CD4-positive, alpha-beta memory T cell (primary cell): ENCODE results near the gene BDH1. TPM values are rescaled to one million over a fixed set of nuclear protein-coding genes. Genes with fewer than 3 reads are reported as not detected.

Experiments used
- CTCF ChIA-PET: fragments of 350-600 bp; sonication (Branson Sonifier 250); formaldehyde crosslinking; loops from one replicate; lab custom pipeline; 2021; ENCODE audit warnings: inconsistent platforms; ENCODE audit not compliant: partially characterized antibody; lab: Charles Lee
- POLR2A ChIA-PET: fragments of 350-600 bp; sonication (Branson Sonifier 250); formaldehyde crosslinking; loops from one replicate; lab custom pipeline; 2021; ENCODE audit not compliant: partially characterized antibody; lab: Charles Lee
- DNase-seq, 5 donors: peaks; one replicate each; pipeline versions ENCODE4 v3.0.0 to v3.0.0-alpha.2; 2020 to 2022; ENCODE audit warnings: mixed read lengths in 1 of 5
- H3K27ac ChIP-seq: one replicate; pipeline ENCODE4 v1.7.0; 2013; ENCODE audit warnings: low read depth, low read length
- H3K27me3 ChIP-seq: 2 replicates; pipeline ENCODE4 v1.7.0; 2013; ENCODE audit warnings: mild to moderate bottlenecking, low read length, moderate library complexity; ENCODE audit not compliant: insufficient read depth
- H3K36me3 ChIP-seq: 2 replicates; pipeline ENCODE4 v1.7.0; 2013; ENCODE audit warnings: mild to moderate bottlenecking, low read length, moderate library complexity; ENCODE audit not compliant: insufficient read depth
- H3K4me1 ChIP-seq: 2 replicates; pipeline ENCODE4 v1.7.0; 2013; ENCODE audit warnings: mild to moderate bottlenecking, low read length, moderate library complexity; ENCODE audit not compliant: insufficient read depth
- H3K4me3 ChIP-seq, 2 donors: one replicate each; pipeline ENCODE4 v1.7.0; 2013; ENCODE audit warnings: low read length in 2 of 2, mild to moderate bottlenecking in 1 of 2
- H3K9me3 ChIP-seq, 2 donors: one replicate each; pipeline ENCODE4 v1.7.0; 2013; ENCODE audit warnings: low read length in 2 of 2, control low read depth in 1 of 2; ENCODE audit not compliant: control insufficient read depth in 1 of 2
- H3K27ac Mint-ChIP-seq, 7 donors: one replicate each; pipeline ENCODE4 v1.8.0; 2020 to 2021; ENCODE audit warnings: mixed read lengths in 7 of 7, mild to moderate bottlenecking in 6 of 7, inconsistent platforms in 3 of 7, moderate library complexity in 3 of 7
- H3K27me3 Mint-ChIP-seq, 2 donors: one replicate each; pipeline ENCODE4 v1.8.0; 2020 to 2021; ENCODE audit warnings: mixed read lengths in 2 of 2
- H3K36me3 Mint-ChIP-seq, 2 donors: one replicate each; pipeline ENCODE4 v1.8.0; 2020 to 2021; ENCODE audit warnings: mixed read lengths in 2 of 2, inconsistent platforms in 1 of 2, mild to moderate bottlenecking in 1 of 2
- H3K4me1 Mint-ChIP-seq, 4 donors: one replicate each; pipeline ENCODE4 v1.8.0; 2020 to 2021; ENCODE audit warnings: mixed read lengths in 4 of 4, mild to moderate bottlenecking in 1 of 4
- H3K4me3 Mint-ChIP-seq, 8 donors: one replicate each; pipeline ENCODE4 v1.8.0; 2020 to 2021; ENCODE audit warnings: mixed read lengths in 8 of 8, mild to moderate bottlenecking in 7 of 8, moderate library complexity in 6 of 8, inconsistent platforms in 3 of 8
- H3K9me3 Mint-ChIP-seq, 8 donors: one replicate each; pipeline ENCODE4 v1.8.0; 2020 to 2021; ENCODE audit warnings: mixed read lengths in 8 of 8, mild to moderate bottlenecking in 5 of 8, inconsistent platforms in 3 of 8, moderate library complexity in 1 of 8
- intact Hi-C: fragments of 100-400 bp; cut with micrococcal nuclease; formaldehyde crosslinking; loops from one replicate; pipeline ENCODE4 v1.15.1; 2023
- polyA plus RNA-seq, 2 donors: library from polyadenylated mRNA; unstranded; fragments of 300-500 nt; fragmentation: Illumina TruSeq; gene quantifications; one replicate each; pipeline ENCODE4 v1.2.3, GENCODE V29; 2021
- total RNA-seq, 2 experiments: library from RNA; stranded (reverse); gene quantifications; one replicate each; pipeline ENCODE4 v1.2.3, GENCODE V29; 2021

The BDH1 gene
- total and polyA plus RNA-seq, 4 experiments from 2014 or later: 22.3 to 61.1 (median 43.1) TPM

- intact Hi-C loops: no loop called here
- H3K9me3 Mint-ChIP-seq: no peaks in the 10 kb centered on the region
- Histone ChIP-seq H3K4me1 (peaks cover 8% of the 10 kb centered on the region), H3K27ac (no peak overlapping the region), H3K36me3 (peaks cover 5% of the 10 kb centered on the region), H3K9me3 (no peaks in the 10 kb centered on the region), H3K4me3 (no peak overlapping the region), H3K27me3 (no peaks in the 10 kb centered on the region)
- CTCF ChIA-PET: no interaction called here
- H3K4me1 Mint-ChIP-seq: peaks cover 11 to 17% (median 13%) of the 10 kb centered on the region in 4 donors
- H3K27ac Mint-ChIP-seq: no peak overlapping the region
- peaks cover 17% of the 10 kb centered on the region in 2 donors for H3K36me3 Mint-ChIP-seq
- no peak overlapping the region for H3K4me3 Mint-ChIP-seq
- DNase-seq: no peak
- POLR2A ChIA-PET: no interaction called here
- H3K27me3 Mint-ChIP-seq: no peaks in the 10 kb centered on the region
These were observed 6.4 kb downstream of the BDH1 start for GRCh38 chr3:197549261-197549885.

GRCh38 chr3:197547306-197548011 is 8.3 kb downstream of the BDH1 start:
- Histone ChIP-seq H3K27ac (no peak overlapping the region), H3K4me1 (no peaks in the 10 kb centered on the region), H3K27me3 (no peaks in the 10 kb centered on the region), H3K9me3 (no peaks in the 10 kb centered on the region), H3K36me3 (peaks cover 7% of the 10 kb centered on the region), H3K4me3 (no peak overlapping the region)
- intact Hi-C loops: no loop called here
- peaks cover 4 to 7% (median 5%) of the 10 kb centered on the region in 4 donors for H3K4me1 Mint-ChIP-seq
- no peak for DNase-seq
- CTCF ChIA-PET: no interaction called here
- POLR2A ChIA-PET: no interaction called here
- peaks cover 29 to 30% of the 10 kb centered on the region in 2 donors for H3K36me3 Mint-ChIP-seq
- H3K4me3 Mint-ChIP-seq: no peak overlapping the region
- no peaks in the 10 kb centered on the region for H3K9me3 Mint-ChIP-seq
- H3K27me3 Mint-ChIP-seq: no peaks in the 10 kb centered on the region
- peak overlapping the region in 3 of 7 donors; percentile 19 to 84 (median 58) for H3K27ac Mint-ChIP-seq

GRCh38 chr3:197546307-197547085 is 9.3 kb downstream of the BDH1 start:
- H3K27ac ChIP-seq: no peak overlapping the region
- no peaks in the 10 kb centered on the region for H3K9me3 Mint-ChIP-seq
- no peaks in the 10 kb centered on the region for H3K4me1 ChIP-seq
- no peak overlapping the region for H3K27ac Mint-ChIP-seq
- no peak overlapping the region for H3K4me3 ChIP-seq
- no peak overlapping the region for H3K4me3 Mint-ChIP-seq
- peaks cover 21 to 30% of the 10 kb centered on the region in 2 donors for H3K36me3 Mint-ChIP-seq
- H3K27me3 ChIP-seq: no peaks in the 10 kb centered on the region
- no peak for DNase-seq
- H3K4me1 Mint-ChIP-seq: peaks cover 0 to 4% (median 4%) of the 10 kb centered on the region in 4 donors
- intact Hi-C loops: no loop called here
- H3K36me3 ChIP-seq: peaks cover 7% of the 10 kb centered on the region
- ChIA-PET CTCF (no interaction called here), POLR2A (no interaction called here)
- H3K27me3 Mint-ChIP-seq: no peaks in the 10 kb centered on the region
- H3K9me3 ChIP-seq: no peaks in the 10 kb centered on the region

GRCh38 chr3:197545571-197545970 is 10.2 kb downstream of the BDH1 start:
- peaks cover 0 to 2% (median 0%) of the 10 kb centered on the region in 4 donors for H3K4me1 Mint-ChIP-seq
- H3K9me3 Mint-ChIP-seq: no peaks in the 10 kb centered on the region
- ChIA-PET CTCF (no interaction called here), POLR2A (no interaction called here)
- intact Hi-C loops: no loop called here
- no peak overlapping the region for H3K4me3 Mint-ChIP-seq
- H3K27ac ChIP-seq: no peak overlapping the region
- peaks cover 17 to 30% of the 10 kb centered on the region in 2 donors for H3K36me3 Mint-ChIP-seq
- DNase-seq: no peak
- H3K4me1 ChIP-seq: no peaks in the 10 kb centered on the region
- H3K27me3 ChIP-seq: no peaks in the 10 kb centered on the region
- H3K9me3 ChIP-seq: no peaks in the 10 kb centered on the region
- H3K36me3 ChIP-seq: peaks cover 7% of the 10 kb centered on the region
- no peak overlapping the region for H3K4me3 ChIP-seq
- H3K27me3 Mint-ChIP-seq: no peaks in the 10 kb centered on the region
- H3K27ac Mint-ChIP-seq: no peak overlapping the region

- peak overlapping the region in 1 of 7 donors; percentile 7 for H3K27ac Mint-ChIP-seq
- peaks cover 0 to 2% (median 0%) of the 10 kb centered on the region in 4 donors for H3K4me1 Mint-ChIP-seq
These were observed 10.7 kb downstream of the BDH1 start for GRCh38 chr3:197545101-197545500.

GRCh38 chr3:197542741-197543454 is 12.9 kb downstream of the BDH1 start:
- H3K27ac Mint-ChIP-seq: no peak overlapping the region

More at GRCh38 chr3:197545101-197545500, 10.7 kb downstream of the BDH1 start:
- intact Hi-C loops: no loop called here
- Mint-ChIP-seq H3K9me3 (no peaks in the 10 kb centered on the region), H3K4me3 (no peak overlapping the region), H3K27me3 (no peaks in the 10 kb centered on the region), H3K36me3 (peaks cover 17 to 31% of the 10 kb centered on the region in 2 donors)
- Histone ChIP-seq H3K27me3 (no peaks in the 10 kb centered on the region), H3K4me1 (no peaks in the 10 kb centered on the region), H3K27ac (no peak overlapping the region), H3K4me3 (no peak overlapping the region), H3K36me3 (peaks cover 7% of the 10 kb centered on the region), H3K9me3 (no peaks in the 10 kb centered on the region)
- POLR2A ChIA-PET: no interaction called here
- no peak for DNase-seq
- CTCF ChIA-PET: no interaction called here

More at GRCh38 chr3:197542741-197543454, 12.9 kb downstream of the BDH1 start:
- Histone ChIP-seq H3K4me1 (no peaks in the 10 kb centered on the region), H3K9me3 (no peaks in the 10 kb centered on the region), H3K36me3 (peaks cover 7% of the 10 kb centered on the region), H3K27me3 (no peaks in the 10 kb centered on the region), H3K27ac (no peak overlapping the region), H3K4me3 (no peak overlapping the region)
- ChIA-PET POLR2A (no interaction called here), CTCF (no interaction called here)
- H3K27me3 Mint-ChIP-seq: no peaks in the 10 kb centered on the region
- H3K4me3 Mint-ChIP-seq: no peak overlapping the region
- H3K9me3 Mint-ChIP-seq: no peaks in the 10 kb centered on the region
- H3K36me3 Mint-ChIP-seq: peaks cover 26 to 33% of the 10 kb centered on the region in 2 donors
- H3K4me1 Mint-ChIP-seq: no peaks in the 10 kb centered on the region
- no peak for DNase-seq
- intact Hi-C loops: no loop called here
